Suppressor macrophage (primary cell): ENCODE results near the gene LRBA.
"Not testable (repeated sequence)": the region's sequence is repeated elsewhere in the genome, so short reads cannot be mapped to it uniquely, and the experiment has no call there.

Source experiments
- DNase-seq, 4 experiments: peaks; one replicate each; pipeline ENCODE4 v3.0.0-alpha.2; 2020 to 2022

LRBA gene

DNA sequence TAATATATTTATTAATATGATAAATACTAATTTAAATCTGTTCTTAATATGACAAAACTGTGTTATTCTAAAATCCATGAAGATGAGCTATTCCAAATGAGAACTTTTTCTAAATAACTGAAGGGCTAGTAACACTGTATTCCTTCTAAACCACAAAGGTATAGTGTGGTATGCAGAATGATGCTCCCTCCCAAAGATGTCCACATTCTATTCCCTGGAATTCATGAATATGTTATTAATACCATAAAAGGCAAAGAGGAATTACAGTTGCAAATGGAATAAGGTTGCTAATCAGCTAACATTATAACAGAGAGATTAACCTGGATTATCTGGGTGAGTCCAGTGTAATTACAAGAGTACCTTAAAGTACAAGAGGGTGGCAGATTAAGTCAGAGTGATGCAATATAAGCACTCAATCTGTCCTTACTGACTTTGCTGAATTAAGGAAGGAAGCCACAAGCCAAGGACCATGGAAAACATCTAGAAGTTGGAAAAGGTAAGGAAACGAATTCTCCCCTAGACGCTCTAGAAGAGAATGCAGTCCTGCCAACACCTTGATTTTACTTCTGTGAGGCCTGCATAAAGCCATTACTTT is 453.8 kb downstream of the LRBA start:
- no peak for DNase-seq

- not testable (repeated sequence) for DNase-seq
These were observed 457.3 kb downstream of the LRBA start for GRCh38 chr4:150557811-150558210.

GRCh38 chr4:150547154-150547838 is 467.8 kb downstream of the LRBA start:
- DNase-seq = no peak

- DNase-seq = no peak
These were observed 468.8 kb downstream of the LRBA start for GRCh38 chr4:150546286-150546685.

GRCh38 chr4:150543042-150543441 is 472.0 kb downstream of the LRBA start:
- DNase-seq = no peak

GRCh38 chr4:150541681-150542080 is 473.4 kb downstream of the LRBA start:
- DNase-seq = no peak

GRCh38 chr4:150540959-150541360 is 474.1 kb downstream of the LRBA start:
- no peak for DNase-seq

- no peak for DNase-seq
These were observed 474.5 kb downstream of the LRBA start for GRCh38 chr4:150540536-150540935.

- DNase-seq = not testable (repeated sequence)
These were observed 477.2 kb downstream of the LRBA start for GRCh38 chr4:150537911-150538310.

- no peak for DNase-seq
These were observed 480.3 kb downstream of the LRBA start for GRCh38 chr4:150534818-150535217.

DNA sequence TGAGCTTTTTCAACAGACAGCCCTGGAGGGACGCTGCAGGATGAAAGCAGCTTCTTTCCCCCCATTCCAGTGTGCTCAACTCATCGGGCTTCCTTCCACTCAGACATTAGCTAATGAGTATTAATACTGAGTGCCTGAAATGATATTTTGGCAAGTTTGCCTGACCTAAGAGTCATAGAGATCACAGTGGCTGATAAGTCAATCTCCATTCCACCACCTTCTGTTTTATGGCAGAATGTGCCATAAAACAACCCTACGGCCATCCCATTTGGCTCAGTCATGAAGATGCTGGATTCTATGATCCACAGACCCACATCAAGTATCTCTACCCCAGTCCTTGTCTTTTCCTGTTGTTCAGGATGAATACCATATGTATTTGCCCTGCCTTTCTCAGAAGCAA is 481.4 kb downstream of the LRBA start:
- no peak for DNase-seq

DNA sequence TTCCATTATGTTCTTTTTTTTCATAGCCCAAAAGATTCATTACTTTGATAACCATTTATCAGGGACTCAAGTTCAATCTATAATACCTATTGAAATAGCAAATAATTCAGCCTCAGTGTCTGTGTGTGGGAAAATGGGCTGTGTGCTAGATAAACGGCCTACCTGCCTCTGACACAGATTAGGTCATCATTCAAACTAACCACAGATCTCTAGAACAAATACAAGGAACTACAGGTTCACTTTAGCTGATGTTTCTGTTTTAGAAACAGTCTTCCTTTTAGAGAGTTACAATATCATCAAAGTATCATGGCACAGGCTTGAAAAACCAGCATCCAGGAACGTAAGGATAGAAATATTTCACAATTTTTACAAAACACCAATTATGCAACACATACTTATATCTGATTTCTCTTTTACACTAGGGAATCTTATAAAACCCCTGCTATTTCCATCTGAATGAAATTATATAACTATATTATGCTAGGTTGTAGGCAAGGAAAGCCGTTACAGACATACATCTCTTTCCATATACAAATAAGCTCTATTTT is 489.7 kb downstream of the LRBA start:
- no peak for DNase-seq

- no peak for DNase-seq
These were observed 496.5 kb downstream of the LRBA start for GRCh38 chr4:150518559-150518958.

- no peak for DNase-seq
These were observed 499.9 kb downstream of the LRBA start for GRCh38 chr4:150515135-150515534.

DNA sequence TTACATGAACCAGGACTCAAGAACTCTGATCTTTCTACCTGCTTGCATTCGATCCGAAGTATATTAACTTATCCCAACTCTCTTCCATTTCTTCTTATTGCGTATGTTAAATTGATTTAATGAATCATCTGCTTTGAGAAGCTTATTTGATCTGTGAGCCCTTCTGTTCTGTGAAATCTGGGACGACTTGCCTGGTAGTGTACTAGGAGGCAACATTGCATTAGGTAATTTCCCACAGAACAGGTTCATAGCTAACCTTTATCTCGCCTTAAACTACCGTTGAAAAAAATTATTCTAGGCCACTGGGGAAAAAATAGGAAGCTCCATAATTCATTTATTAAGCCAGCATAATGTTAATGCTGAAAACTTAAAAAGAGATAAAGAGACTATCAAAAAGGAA is 500.4 kb downstream of the LRBA start:
- no peak for DNase-seq

DNA sequence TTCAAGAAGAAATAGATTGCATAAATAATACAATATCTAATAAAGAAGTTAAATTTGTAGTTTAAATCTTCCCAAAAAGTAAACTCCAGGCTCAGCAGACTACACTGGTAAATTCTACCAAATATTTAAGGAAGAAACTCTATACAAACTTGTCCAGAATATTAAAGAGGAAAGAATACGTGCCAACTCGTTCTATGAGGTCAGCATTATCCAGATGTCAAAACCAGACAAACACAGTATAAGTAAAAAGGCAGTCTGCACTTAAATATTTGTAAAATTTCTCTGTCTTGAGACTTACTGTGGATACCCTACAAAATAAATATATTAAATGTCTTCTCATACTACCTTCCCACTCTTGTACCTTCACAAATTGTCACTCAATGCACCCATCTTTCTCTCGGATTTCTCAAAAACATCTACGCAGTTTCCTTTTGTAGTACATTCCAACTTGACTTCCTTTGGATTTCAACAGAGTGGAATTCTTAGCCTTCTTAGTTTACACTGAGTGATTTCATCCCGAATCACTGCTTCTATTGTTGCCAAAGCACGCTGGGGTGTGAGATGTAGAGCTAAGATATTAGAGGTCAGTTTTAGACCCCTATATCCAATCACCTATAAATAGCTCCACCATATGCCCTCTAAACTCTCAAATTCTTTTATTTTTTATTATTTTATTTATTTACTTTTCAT is 504.8 kb downstream of the LRBA start:
- DNase-seq = no peak

- not testable (repeated sequence) for DNase-seq
These were observed 507.4 kb downstream of the LRBA start for GRCh38 chr4:150507656-150508055.

DNA sequence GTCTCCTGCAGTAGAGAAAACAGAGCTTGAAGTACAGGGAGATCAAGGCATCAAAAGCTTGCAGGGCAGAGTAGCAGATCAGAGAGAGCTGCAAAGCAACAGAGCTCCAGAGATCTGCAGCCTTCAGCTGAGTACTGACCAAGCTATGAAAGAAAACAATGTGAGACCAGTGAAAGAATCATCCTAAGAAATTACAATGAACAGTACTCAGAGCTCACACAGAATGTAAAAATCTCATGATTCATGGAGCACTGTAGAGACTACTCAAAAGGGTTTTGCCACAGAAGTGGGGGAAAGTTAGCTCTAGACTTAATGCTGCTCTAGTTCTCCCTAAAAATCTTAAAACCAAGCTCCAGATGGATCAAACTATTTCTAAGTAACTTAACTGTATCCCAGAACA is 513.1 kb downstream of the LRBA start:
- DNase-seq = no peak

DNA sequence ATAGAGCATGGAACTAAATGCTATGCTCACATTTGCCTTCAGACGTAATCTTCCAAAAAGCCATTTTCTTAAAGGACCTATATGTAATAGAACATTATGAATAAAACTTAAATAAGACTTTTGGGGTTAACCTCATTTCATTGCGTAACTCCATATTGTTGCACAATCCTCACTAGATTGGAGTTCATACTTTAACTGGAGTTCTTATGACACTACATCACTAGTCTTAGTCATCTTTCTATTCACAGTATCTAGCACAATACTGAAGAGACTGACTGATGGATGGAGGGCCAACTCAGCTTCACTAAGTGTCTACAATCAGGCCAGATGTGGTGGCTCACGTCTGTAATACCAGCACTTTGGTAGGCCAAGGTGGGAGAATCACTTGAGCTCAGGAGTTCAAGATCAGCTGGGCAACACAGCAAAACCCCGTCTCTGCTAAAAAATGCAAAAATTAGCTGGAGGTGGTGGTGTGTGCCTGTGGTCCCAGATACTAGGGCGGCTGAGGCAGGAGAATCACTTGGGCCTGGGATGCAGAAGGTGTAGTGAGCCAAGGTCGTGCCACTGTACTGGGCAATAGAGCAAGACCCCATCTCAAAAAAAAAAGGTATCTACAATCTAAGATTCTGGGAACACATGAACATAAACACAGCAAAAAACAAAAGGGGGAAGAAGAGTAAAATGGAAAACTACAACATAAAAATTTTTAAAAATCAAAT is 513.9 kb downstream of the LRBA start:
- DNase-seq = peak; percentile 14 to 80 (median 62)

DNA sequence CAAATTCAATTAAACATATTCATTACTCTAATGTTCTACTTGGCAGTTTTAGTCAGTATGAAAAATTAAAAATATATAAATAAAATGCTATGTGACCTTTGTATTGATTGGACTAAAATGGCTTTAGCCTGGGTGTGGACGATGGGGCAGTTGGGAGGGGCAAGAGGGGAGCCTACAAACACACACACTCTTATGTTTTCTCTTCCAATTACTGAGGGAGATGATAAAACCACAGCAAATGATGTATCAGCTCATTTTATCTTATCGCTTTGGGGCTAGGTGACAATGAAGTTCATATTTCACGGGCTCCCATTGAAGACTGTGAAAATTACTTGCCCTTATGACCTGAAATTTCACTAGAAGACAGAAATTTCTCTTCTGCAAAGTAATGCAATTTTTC is 517.5 kb downstream of the LRBA start:
- DNase-seq = no peak

GRCh38 chr4:150495550-150495949 is 519.5 kb downstream of the LRBA start:
- DNase-seq = no peak

- DNase-seq = no peak
These were observed 521.2 kb downstream of the LRBA start for GRCh38 chr4:150493851-150494250.
